GM04503 (cell line): ENCODE data around the gene LRRC55.
"Not testable (repeated sequence)": the region's sequence is repeated elsewhere in the genome, so short reads cannot be mapped to it uniquely, and the experiment has no call there.

Source experiments
- DNase-seq: peaks from one replicate; pipeline ENCODE4 v3.0.0-alpha.2; 2012; ENCODE audit warnings: low read depth

LRRC55 gene

GRCh38 chr11:57162179-57162898 lies 19.4 kb upstream of the LRRC55 start:
- no peak for DNase-seq

DNA sequence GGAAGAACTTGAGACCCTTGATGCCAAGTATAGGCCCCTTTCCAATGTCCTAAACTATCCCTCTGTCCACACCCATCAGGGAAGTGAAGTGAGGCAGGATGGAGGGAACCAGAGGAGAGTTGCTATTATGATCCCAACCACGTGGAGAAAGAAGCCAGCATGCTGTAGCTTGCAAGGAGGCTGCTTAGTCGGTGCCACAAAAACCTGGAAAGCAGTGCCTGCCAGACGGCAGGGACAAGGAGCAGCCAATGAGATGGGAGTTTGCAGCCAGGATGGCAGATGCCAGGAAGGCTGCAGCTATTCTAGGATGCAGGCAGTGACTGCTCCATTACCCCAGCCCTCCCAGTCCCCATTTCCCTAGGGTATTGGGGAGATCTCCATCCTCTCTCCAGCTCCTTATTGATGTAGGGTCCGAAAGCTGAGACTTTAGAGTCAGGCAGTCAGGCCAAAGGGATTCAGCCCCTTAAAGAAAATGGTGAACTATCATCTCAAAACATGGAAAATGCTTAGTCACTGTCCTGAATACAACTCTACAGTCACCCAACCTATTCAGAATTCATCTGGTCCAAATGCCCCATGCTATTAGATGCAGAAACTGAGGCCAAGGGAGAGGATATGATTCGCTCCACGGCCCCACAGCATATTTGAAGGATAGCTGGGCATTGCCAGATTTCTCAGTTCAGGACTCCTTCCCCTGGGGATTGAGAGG lies 18.4 kb upstream of the LRRC55 start:
- no peak for DNase-seq

- DNase-seq: no peak
Observed at GRCh38 chr11:57164317-57164716, 17.4 kb upstream of the LRRC55 start.

- DNase-seq: no peak
Observed at GRCh38 chr11:57167125-57167846, 14.5 kb upstream of the LRRC55 start.

- not testable (repeated sequence) for DNase-seq
Observed at GRCh38 chr11:57169732-57170313, 11.9 kb upstream of the LRRC55 start.

GRCh38 chr11:57172031-57172430 lies 9.7 kb upstream of the LRRC55 start:
- DNase-seq: no peak

DNA sequence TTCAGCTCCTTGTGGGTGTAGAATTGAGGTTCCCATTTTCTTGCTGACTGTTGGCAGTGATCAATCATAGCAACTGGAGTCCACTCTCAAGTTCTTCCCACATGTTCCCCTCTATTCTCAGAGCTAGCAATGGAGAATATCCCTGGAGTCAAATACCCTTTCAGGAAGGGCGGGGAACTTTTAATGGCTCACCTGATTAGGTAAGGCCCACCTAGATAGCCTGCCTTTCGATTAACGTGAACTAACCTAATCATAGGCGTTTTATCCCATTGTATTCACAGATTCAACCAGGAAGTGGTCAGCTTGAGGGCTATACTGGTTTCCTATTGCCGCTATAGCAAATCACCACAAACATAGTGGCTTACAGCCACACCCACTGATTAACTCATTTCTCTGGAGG lies 7.1 kb upstream of the LRRC55 start:
- no peak for DNase-seq

DNA sequence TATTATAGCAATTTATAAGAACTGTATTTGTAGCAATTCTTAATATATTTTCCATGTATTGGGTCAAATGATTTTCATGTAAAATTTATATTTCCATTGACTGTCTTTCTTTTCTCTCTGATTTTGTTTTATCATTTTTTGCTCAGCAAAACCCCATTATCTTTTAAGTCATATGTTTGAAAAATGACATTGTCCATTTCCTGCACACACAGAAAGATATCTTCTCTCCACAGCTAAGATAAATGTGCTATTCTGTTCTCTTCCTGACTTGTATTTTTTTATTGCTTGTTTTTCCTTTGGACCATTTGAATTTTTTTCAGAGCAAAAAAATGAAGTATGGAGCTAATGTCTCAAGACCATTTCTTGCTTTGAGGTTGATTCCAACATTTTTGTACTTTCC lies 6.3 kb upstream of the LRRC55 start:
- no peak for DNase-seq

- DNase-seq: no peak
Observed at GRCh38 chr11:57178334-57178733, 3.4 kb upstream of the LRRC55 start.

DNA sequence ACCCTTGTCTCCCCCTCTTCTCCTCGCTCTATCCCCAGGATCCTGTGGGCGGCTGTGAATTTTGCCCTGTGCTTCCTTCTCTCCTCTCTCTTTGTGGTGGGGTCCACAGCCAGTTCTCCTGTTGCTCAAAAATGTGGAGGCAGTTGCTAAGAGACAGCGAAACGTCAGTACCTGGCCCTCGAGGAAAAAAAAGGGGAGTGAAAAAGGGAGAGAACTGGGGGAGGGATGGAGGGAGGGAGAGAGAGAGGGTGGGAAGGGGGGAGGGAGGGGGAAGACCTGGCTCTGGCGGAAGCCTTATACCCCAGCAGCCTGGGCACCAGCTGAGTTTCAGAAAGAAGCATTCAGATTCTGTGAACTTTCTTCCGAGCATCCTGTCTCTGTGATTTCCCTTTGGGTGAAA lies 2.1 kb upstream of the LRRC55 start:
- DNase-seq: no peak

- DNase-seq: no peak
Observed at GRCh38 chr11:57180081-57180561, 1.6 kb upstream of the LRRC55 start.

- no peak for DNase-seq
Observed at GRCh38 chr11:57180964-57181363, 789 bp upstream of the LRRC55 start.

- DNase-seq: no peak
Observed at GRCh38 chr11:57182896-57183295, 1.1 kb downstream of the LRRC55 start.

DNA sequence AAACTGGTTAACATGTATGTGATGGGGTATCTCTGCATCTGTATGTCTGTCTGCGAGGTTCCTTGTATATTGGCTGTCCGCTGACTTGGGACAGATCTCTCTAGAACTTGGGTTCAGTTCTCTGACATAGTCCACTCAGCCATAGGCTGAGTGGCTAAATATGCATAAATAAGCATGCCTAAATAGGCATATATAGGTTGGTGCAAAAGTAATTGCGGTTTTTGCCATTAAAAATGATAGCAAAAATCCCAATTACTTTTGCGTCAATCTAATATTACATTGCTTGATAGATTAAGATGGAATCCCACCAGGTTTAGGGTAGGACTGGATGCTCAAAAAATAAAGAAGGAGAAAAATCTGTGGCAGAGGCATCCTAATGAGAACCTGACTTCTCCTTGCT lies 8.8 kb downstream of the LRRC55 start:
- DNase-seq: no peak

DNA sequence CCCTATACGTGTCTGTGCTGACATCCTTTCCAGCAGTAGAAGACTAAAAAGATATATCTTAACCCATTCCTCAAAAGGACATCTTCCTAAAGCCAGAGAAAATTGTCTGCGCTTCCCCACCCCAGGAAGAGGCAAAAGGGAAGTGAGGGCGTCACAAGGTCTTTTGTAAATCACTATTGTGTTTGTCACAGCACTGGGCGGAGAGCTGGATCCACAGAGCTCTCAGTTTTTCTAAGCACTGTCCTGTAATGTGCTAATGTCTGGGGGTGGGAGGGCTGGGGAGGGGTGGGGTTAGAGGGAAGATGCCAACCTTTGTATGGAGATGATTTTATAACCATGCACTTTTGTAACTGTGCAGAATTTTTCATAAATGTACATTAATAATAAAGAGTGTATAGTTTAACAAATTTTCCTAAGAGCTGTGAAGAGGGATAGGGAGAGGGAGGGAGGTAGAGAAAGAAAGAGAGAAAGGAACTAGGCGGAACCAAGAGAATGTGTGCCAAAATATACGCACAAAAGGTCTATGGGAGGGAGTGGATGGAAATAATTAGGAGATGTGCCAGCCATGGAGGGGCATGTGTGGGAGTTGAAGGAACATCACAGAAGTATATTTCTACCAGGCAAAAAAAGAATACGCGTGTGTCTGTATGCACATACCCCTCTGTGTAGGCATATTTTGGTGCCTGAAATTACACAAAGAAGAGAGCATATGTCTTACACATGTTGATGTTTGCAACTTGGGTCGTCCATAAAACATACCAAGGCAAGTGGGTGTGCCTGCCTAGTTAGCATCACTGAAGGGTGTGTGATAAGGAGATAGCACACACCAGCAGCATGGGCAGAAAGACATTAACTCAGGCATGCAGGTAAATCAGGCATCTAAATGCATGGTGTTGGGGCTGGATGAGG lies 9.8 kb downstream of the LRRC55 start:
- no peak for DNase-seq

DNA sequence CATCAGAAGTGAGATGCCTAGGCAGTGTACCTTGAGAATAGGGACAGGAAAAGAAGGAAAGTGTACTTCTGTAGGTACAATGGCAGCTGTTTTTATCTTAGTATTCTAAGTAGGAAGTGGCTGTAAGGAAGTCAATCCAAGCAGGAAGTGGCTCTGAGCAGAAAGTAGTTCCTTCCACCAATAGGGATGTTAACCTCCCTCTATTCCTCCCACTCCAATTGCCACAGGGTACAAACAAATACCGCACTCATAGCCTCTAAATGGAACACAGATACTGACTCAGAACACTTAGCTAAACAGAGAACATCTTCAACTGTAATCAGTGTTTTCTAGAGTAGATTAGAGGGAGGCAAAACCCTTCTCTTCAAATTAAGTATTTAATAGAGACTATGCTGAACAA lies 10.6 kb downstream of the LRRC55 start:
- DNase-seq: no peak

GRCh38 chr11:57196596-57196995 lies 14.8 kb downstream of the LRRC55 start:
- no peak for DNase-seq

- DNase-seq: no peak
Observed at GRCh38 chr11:57197762-57198161, 16.0 kb downstream of the LRRC55 start.

GRCh38 chr11:57199330-57199729 lies 17.6 kb downstream of the LRRC55 start:
- DNase-seq: no peak

- no peak for DNase-seq
Observed at GRCh38 chr11:57200917-57201316, 19.2 kb downstream of the LRRC55 start.

- DNase-seq: no peak
Observed at GRCh38 chr11:57202281-57202680, 20.5 kb downstream of the LRRC55 start.

DNA sequence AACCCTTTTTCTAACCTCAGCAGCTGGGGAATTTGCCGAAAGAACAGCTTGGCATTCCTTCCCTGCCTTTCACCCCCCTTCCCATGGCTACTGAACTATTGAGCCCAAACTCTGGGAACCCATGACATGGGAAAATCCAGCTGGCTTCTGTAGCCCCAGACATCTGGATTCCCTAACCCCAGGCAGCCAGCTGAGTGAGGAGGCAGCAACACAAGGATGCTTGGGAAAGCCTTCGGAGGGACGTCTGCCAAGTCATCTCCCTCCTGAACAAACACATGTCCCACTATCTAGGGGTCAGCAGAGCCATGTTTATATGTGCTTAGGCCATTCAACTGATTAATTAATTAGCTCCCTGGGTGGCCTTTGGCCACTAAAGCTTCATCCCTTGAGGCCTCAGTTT lies 21.6 kb downstream of the LRRC55 start:
- DNase-seq: no peak
